Endothelial cell of umbilical vein (primary cell): Measurements from ENCODE around the gene EHMT1. TPM values are rescaled to one million over a fixed set of nuclear protein-coding genes. Genes with fewer than 3 reads are reported as not detected.

ENCODE experiments used
- BruUV-seq: library from RNA; stranded (reverse); fragments of 400-500 nt; replicated peaks from 2 replicates; lab custom pipeline; 2021; lab: Mats Ljungman, UMichigan
- CTCF ChIA-PET: fragments of 300-600, 350-600 bp; sonication (Branson Sonifier 250); formaldehyde crosslinking; loops from one replicate; lab custom pipeline; 2021; ENCODE audit warnings: antibody characterized with exemption, inconsistent platforms; lab: Charles Lee
- POLR2A ChIA-PET: fragments of 300-600, 350-600 bp; sonication (Branson Sonifier 250); formaldehyde crosslinking; loops from one replicate; lab custom pipeline; 2021; ENCODE audit warnings: antibody characterized with exemption, inconsistent platforms; lab: Charles Lee
- DNase-seq: peaks from one replicate; pipeline ENCODE4 v3.0.0-alpha.2; 2011; ENCODE audit warnings: low read depth, low spot score
- FAIRE-seq: peaks from 2 replicates; lab custom pipeline; 2011; peaks lifted over from hg19 to GRCh38; lab: Jason Lieb, UNC
- H2AFZ ChIP-seq: 2 replicates; pipeline ENCODE4 v1.6.0; 2012; ENCODE audit warnings: low read depth, low read length, control low read depth, inconsistent platforms
- H3K27ac ChIP-seq: 2 replicates; pipeline ENCODE4 v1.5.1; 2011; ENCODE audit warnings: low read depth, mild to moderate bottlenecking, control low read depth, low read length, moderate library complexity; ENCODE audit not compliant: insufficient read depth
- H3K27me3 ChIP-seq, 2 experiments: 2 replicates each; pipeline versions ENCODE4 v1.6.0 to v1.6.1; 2011; ENCODE audit warnings: low read length in 2 of 2, mixed read lengths in 1 of 2; ENCODE audit not compliant: control insufficient read depth in 2 of 2, insufficient read depth in 2 of 2
- H3K36me3 ChIP-seq, 2 experiments: 2 replicates in 1 of 2; 3 replicates in 1 of 2; pipeline ENCODE4 v1.5.1; 2011; ENCODE audit warnings: low read length in 2 of 2, mild to moderate bottlenecking in 1 of 2, moderate library complexity in 1 of 2; ENCODE audit not compliant: control insufficient read depth in 2 of 2, insufficient read depth in 2 of 2; ENCODE audit errors: extremely low read depth in 1 of 2
- H3K4me1 ChIP-seq: 3 replicates; pipeline ENCODE4 v1.5.1; 2011; ENCODE audit warnings: mild to moderate bottlenecking, low read length; ENCODE audit not compliant: control insufficient read depth, insufficient read depth; ENCODE audit errors: extremely low read depth
- H3K4me2 ChIP-seq: 2 replicates; pipeline ENCODE4 v1.6.1; 2011; ENCODE audit warnings: low read length, control low read depth, mixed read lengths; ENCODE audit not compliant: insufficient read depth
- H3K4me3 ChIP-seq, 3 experiments: fragments of 200-600 bp in 1 of 3; sonication (generic), shearing (Covaris generic) in 1 of 3; replicated peaks in 1 of 3; 2 replicates each; pipeline ENCODE4 v1.5.1; 2011 to 2016; ENCODE audit warnings: control low read depth in 3 of 3, low read length in 3 of 3, mild to moderate bottlenecking in 2 of 3, inconsistent platforms in 1 of 3, low read depth in 1 of 3, moderate library complexity in 1 of 3; ENCODE audit not compliant: insufficient read depth in 1 of 3
- H3K79me2 ChIP-seq: 2 replicates; pipeline ENCODE4 v1.6.0; 2012; ENCODE audit warnings: low read length, inconsistent platforms; ENCODE audit not compliant: control insufficient read depth, insufficient read depth
- H3K9ac ChIP-seq: replicated peaks from 2 replicates; pipeline ENCODE3; 2011; ENCODE audit warnings: low read length, control low read depth; ENCODE audit not compliant: insufficient read depth; ENCODE audit errors: extremely low read depth
- H3K9me1 ChIP-seq: replicated peaks from 3 replicates; pipeline ENCODE4 v1.6.0; 2011; ENCODE audit warnings: mild to moderate bottlenecking, low read length; ENCODE audit not compliant: control insufficient read depth, insufficient read depth; ENCODE audit errors: extremely low read depth
- H3K9me3 ChIP-seq: replicated peaks from 2 replicates; pipeline ENCODE4 v1.5.1; 2012; ENCODE audit warnings: low read length, inconsistent platforms; ENCODE audit not compliant: control insufficient read depth, insufficient read depth
- H4K20me1 ChIP-seq: replicated peaks from 2 replicates; pipeline ENCODE3; 2011; ENCODE audit warnings: mild to moderate bottlenecking, low read length; ENCODE audit not compliant: control insufficient read depth, insufficient read depth; ENCODE audit errors: extremely low read depth
- EZH2 ChIP-seq: IDR thresholded peaks from 2 replicates; pipeline ENCODE4 v1.6.1; 2012; ENCODE audit warnings: borderline replicate concordance, low read depth, mild to moderate bottlenecking, moderate library complexity, low read length, inconsistent platforms; ENCODE audit not compliant: severe bottlenecking
- FOS ChIP-seq: IDR thresholded peaks from 2 replicates; pipeline ENCODE4 v1.6.1; 2011; ENCODE audit warnings: mild to moderate bottlenecking, low read length, moderate library complexity, borderline replicate concordance; ENCODE audit not compliant: insufficient read depth
- GATA2 ChIP-seq: IDR thresholded peaks from 2 replicates; pipeline ENCODE4 v1.7.0; 2011; ENCODE audit warnings: low read depth, mild to moderate bottlenecking, moderate library complexity, mixed read lengths, low read length; ENCODE audit not compliant: insufficient read length, insufficient read depth
- JUN ChIP-seq: IDR thresholded peaks from 2 replicates; pipeline ENCODE4 v1.6.1; 2011; ENCODE audit warnings: borderline replicate concordance, low read depth; ENCODE audit not compliant: insufficient read length, insufficient read depth
- MYC ChIP-seq: IDR thresholded peaks from one replicate; pipeline ENCODE4 v1.6.1; 2011; ENCODE audit warnings: mild to moderate bottlenecking, low read depth, low read length
- POLR2A ChIP-seq: IDR thresholded peaks from 2 replicates; pipeline ENCODE4 v1.6.1; 2012; ENCODE audit warnings: low read depth, mild to moderate bottlenecking, control low read depth, low read length
- POLR2AphosphoS5 ChIP-seq: IDR thresholded peaks from 2 replicates; pipeline ENCODE4 v1.6.1; 2012; ENCODE audit warnings: low read depth, mild to moderate bottlenecking, control low read depth, low read length, moderate library complexity; ENCODE audit not compliant: insufficient read depth
- dilution Hi-C: fragments of 300-500 bp; cut with MboI; formaldehyde crosslinking; loops from one replicate; pipeline ENCODE4 v1.15.0; 2019; ENCODE audit warnings: low sequenced_read_pairs; ENCODE audit not compliant: extremely low pct_ligation_motif_present
- intact Hi-C: fragments of 100-400 bp; cut with micrococcal nuclease; formaldehyde crosslinking; loops from one replicate; pipeline ENCODE4 v1.10.0; 2022
- polyA plus RNA-seq, 4 experiments: library from polyadenylated mRNA; depleted of rRNA in 3 of 4; stranded (reverse) in 3 of 4; unstranded in 1 of 4; fragments of >200 nt; gene quantifications; 2 replicates each; pipeline versions ENCODE4 v1.2.1 to v1.2.3, GENCODE V29; 2011 to 2012; ENCODE audit warnings: missing spikeins in 1 of 4
- total RNA-seq: library from RNA; stranded (reverse); gene quantifications from 2 replicates; pipeline ENCODE4 v1.2.3, GENCODE V29; 2021
- TF ChIP-seq, protein P1 (sequence below), 2 donors: IDR thresholded peaks; 1 replicate in 1 of 2; 2 replicates in 1 of 2; pipeline ENCODE4 v1.5.1; 2011; ENCODE audit warnings: low read length in 2 of 2, mild to moderate bottlenecking in 2 of 2, moderate library complexity in 2 of 2, control low read depth in 1 of 2, inconsistent platforms in 1 of 2, low read depth in 1 of 2; ENCODE audit not compliant: insufficient read depth in 1 of 2; ENCODE audit errors: extremely low read depth in 1 of 2
- TF ChIP-seq, protein P2 (sequence below): IDR thresholded peaks from 2 replicates; pipeline ENCODE4 v1.6.1; 2011; ENCODE audit not compliant: insufficient read depth, insufficient read length

EHMT1 gene
- total and polyA plus RNA-seq, 2 donors (not counting 3 experiments of a cell fraction or from before 2014, with no cell fraction given), result 48.2 to 104 TPM

DNA sequence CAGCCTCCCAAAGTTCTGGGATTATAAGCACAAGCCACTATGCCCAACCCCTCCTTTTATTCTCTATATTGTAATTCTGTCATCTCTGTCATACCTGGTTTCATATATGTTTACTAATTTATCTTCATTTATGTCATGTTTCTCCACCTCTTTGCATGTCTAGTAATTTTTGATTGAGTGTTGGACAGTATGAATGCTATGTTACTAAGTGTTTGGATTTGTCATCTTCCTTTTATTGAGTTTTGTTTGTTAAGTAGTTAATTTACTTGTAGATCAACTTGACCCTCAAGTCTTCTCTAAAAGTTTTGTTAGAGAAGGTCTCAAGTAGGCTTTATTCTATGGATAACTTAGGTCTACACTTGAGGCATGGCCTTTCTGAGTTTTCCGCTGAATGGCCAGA is 241.6 kb downstream of the EHMT1 start:
- H3K36me3 ChIP-seq, result no peaks in the 10 kb centered on the region
- no peaks in the 10 kb centered on the region for H3K27me3 ChIP-seq
- H3K4me3 ChIP-seq, result no peak overlapping the region
- no peaks in the 10 kb centered on the region for H3K4me1 ChIP-seq
- dilution Hi-C loops (no loop called here), intact Hi-C loops (no loop called here)
- no TSS peak for BruUV-seq
- DNase-seq, result no peak
- no peak overlapping the region for H2AFZ ChIP-seq
- no peak overlapping the region for H3K27ac ChIP-seq
- H4K20me1 ChIP-seq, result no peaks in the 10 kb centered on the region
- H3K4me2 ChIP-seq, result no peak overlapping the region
- no peak overlapping the region for H3K9ac ChIP-seq
- H3K9me1 ChIP-seq, result no peaks in the 10 kb centered on the region
- POLR2A ChIA-PET, result no interaction called here
- no peak for FAIRE-seq
- H3K9me3 ChIP-seq, result no peaks in the 10 kb centered on the region
- no peak for TF ChIP-seq JUN
- TF ChIP-seq, protein P1, sequence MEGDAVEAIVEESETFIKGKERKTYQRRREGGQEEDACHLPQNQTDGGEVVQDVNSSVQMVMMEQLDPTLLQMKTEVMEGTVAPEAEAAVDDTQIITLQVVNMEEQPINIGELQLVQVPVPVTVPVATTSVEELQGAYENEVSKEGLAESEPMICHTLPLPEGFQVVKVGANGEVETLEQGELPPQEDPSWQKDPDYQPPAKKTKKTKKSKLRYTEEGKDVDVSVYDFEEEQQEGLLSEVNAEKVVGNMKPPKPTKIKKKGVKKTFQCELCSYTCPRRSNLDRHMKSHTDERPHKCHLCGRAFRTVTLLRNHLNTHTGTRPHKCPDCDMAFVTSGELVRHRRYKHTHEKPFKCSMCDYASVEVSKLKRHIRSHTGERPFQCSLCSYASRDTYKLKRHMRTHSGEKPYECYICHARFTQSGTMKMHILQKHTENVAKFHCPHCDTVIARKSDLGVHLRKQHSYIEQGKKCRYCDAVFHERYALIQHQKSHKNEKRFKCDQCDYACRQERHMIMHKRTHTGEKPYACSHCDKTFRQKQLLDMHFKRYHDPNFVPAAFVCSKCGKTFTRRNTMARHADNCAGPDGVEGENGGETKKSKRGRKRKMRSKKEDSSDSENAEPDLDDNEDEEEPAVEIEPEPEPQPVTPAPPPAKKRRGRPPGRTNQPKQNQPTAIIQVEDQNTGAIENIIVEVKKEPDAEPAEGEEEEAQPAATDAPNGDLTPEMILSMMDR (IDR thresholded peaks at IDR 0.05; ENCODE audit: extremely low read depth in 1 of 2, insufficient read depth in 1 of 2, low read depth in 1 of 2, low read length in 2 of 2), result no peak
- TF ChIP-seq, protein P2, sequence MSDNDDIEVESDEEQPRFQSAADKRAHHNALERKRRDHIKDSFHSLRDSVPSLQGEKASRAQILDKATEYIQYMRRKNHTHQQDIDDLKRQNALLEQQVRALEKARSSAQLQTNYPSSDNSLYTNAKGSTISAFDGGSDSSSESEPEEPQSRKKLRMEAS, result no peak
- TF ChIP-seq MYC, result no peak
- TF ChIP-seq POLR2A, result no peak
- TF ChIP-seq POLR2AphosphoS5, result no peak
- no peak for TF ChIP-seq GATA2
- no peak for TF ChIP-seq FOS
- no peak for TF ChIP-seq EZH2
- no peaks in the 10 kb centered on the region for H3K79me2 ChIP-seq
- CTCF ChIA-PET, result no interaction called here
